Placental pericyte (primary cell): ENCODE results near the gene TRAPPC11. TPM values are rescaled to one million over a fixed set of nuclear protein-coding genes. Genes with fewer than 3 reads are reported as not detected.

Source experiments
- small RNA-seq: library from RNA; depleted of rRNA; stranded (forward); fragments of <200 nt; gene quantifications from one replicate; pipeline ENCODE3, GENCODE V24; 2012; ENCODE audit warnings: low replicate concordance
- total RNA-seq: library from RNA; depleted of rRNA; stranded (reverse); fragments of >200 nt; gene quantifications from 2 replicates; pipeline ENCODE4 v1.2.3, GENCODE V29; 2012

Gene TRAPPC11
- total RNA-seq: 40.7 and 58.6 TPM in 2 replicates

DNA sequence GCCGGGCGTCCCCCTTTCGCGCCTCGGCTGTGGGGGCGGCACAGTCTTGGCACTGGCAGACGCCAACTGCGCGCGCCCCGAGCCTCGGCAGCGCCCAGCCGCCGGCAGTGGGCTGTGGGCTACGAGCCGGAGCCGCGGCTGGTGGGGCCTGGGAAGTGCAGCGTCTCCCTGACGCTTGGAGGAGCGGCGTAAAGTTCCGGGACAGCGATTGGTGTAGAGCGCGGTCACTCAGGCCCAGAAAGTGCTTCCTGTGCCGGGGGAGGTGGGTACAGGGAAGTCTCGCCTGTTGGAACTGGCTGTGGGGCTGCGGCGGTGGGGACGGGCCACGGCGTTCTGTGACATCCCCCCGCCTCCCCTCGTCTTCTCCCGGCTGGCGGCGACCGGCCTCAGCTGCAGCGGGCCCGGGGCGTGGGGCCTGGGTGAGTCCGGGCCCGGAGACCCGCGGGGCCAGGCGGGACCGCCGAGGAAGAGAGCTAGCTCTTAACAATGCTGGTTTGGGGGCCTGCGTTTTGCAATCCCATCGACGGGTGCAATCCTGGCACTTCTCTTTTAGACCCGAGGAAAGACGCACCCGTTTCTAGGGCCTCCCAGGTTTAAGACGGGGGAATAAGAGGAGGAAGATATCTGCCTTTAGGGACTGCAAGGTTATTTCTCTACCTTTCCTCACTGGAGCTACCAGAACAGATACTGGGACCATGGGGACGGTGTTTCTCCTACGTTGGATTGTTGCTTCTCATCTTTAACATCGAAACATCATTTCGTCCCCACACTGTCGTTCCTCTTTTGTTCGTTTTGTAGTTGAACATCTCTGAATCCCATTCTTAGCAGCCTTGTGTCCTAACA, at the start of gene TRAPPC11, which contains the start of gene RWDD4:
Gene TRAPPC11, plus strand, starts transcription at position 265 of the 843 bp plus-strand sequence. CDS start 4,575 bp downstream, outside the sequence.
Gene RWDD4, minus strand, starts transcription at position 157 of the 843 bp plus-strand sequence. CDS start 233 bp downstream, outside the sequence.

Small RNA genes within 50 kb of the gene (small RNA-seq; reads per million reads assigned to genes)
- gene RNU6-1053P (not detected), gene RNU6-335P (not detected), gene RNU6-479P (not detected)

Other genes with a start within 250 kb of the TRAPPC11 start
- gene CDKN2AIP, start 214.7 kb upstream of the TRAPPC11 start, total RNA-seq: 10.9 and 27.5 TPM in 2 replicates
- gene ING2, start 154.2 kb upstream of the TRAPPC11 start, total RNA-seq: 6.6 and 7.7 TPM in 2 replicates
- 9.4 and 24.9 TPM in 2 replicates for gene RWDD4, start 108 bp upstream of the TRAPPC11 start, total RNA-seq
- 0.57 and 15.8 TPM in 2 replicates for gene STOX2, start 246.0 kb downstream of the TRAPPC11 start, total RNA-seq